Panc1 (cell line): ENCODE results near the gene RIC3. TPM values are rescaled to one million over a fixed set of nuclear protein-coding genes. Genes with fewer than 3 reads are reported as not detected.

Experiments
- ATAC-seq: fragments of 200-7000 bp; cut with Tn5 transposase; 2 replicates; pipeline ENCODE4 v1.9.1; 2020; ENCODE audit warnings: mild to moderate bottlenecking, moderate library complexity
- BruUV-seq: library from RNA; stranded (reverse); fragments of 400-500 nt; replicated peaks from 2 replicates; lab custom pipeline; 2021; lab: Mats Ljungman, UMichigan
- CTCF ChIA-PET: fragments of 300-600 bp; sonication (Branson Sonifier 250); formaldehyde crosslinking; loops from one replicate; lab custom pipeline; 2022; ENCODE audit warnings: antibody characterized with exemption; lab: Charles Lee
- POLR2A ChIA-PET: fragments of 300-600 bp; sonication (Branson Sonifier 250); formaldehyde crosslinking; loops from one replicate; lab custom pipeline; 2022; ENCODE audit warnings: antibody characterized with exemption; lab: Charles Lee
- DNase-seq: peaks from one replicate; pipeline ENCODE4 v3.0.0-alpha.2; 2010; ENCODE audit warnings: low read depth, low spot score
- H3K27ac ChIP-seq: 2 replicates; pipeline ENCODE4 v1.5.1; 2011; ENCODE audit warnings: mild to moderate bottlenecking, low read length, inconsistent platforms
- H3K27me3 ChIP-seq: fragments of 200-500 bp; sonication (Bioruptor generic); 2 replicates; pipeline ENCODE4 v1.6.0; 2014; ENCODE audit warnings: low read length, inconsistent platforms; ENCODE audit not compliant: control insufficient read depth, insufficient read depth
- H3K36me3 ChIP-seq: fragments of 200-500 bp; sonication (Bioruptor generic); 2 replicates; pipeline ENCODE4 v1.5.1; 2014; ENCODE audit warnings: inconsistent platforms, mild to moderate bottlenecking, low read length, moderate library complexity; ENCODE audit not compliant: control insufficient read depth, insufficient read depth
- H3K4me1 ChIP-seq: 2 replicates; pipeline ENCODE4 v1.5.1; 2011; ENCODE audit warnings: inconsistent platforms, mild to moderate bottlenecking, low read length, moderate library complexity; ENCODE audit not compliant: control insufficient read depth, insufficient read depth
- H3K4me3 ChIP-seq, 2 experiments: 2 replicates each; pipeline ENCODE4 v1.5.1; 2011 to 2012; ENCODE audit warnings: low read depth in 2 of 2, low read length in 2 of 2, mild to moderate bottlenecking in 2 of 2, inconsistent platforms in 1 of 2, moderate library complexity in 1 of 2
- H3K9me3 ChIP-seq: fragments of 200-500 bp; sonication (Bioruptor generic); 2 replicates; pipeline ENCODE4 v1.5.1; 2014; ENCODE audit warnings: low read depth, mild to moderate bottlenecking, inconsistent platforms, low read length, moderate library complexity; ENCODE audit not compliant: control insufficient read depth, insufficient read depth
- POLR2AphosphoS5 ChIP-seq: IDR thresholded peaks from 2 replicates; pipeline ENCODE4 v1.6.1; 2012; ENCODE audit warnings: mild to moderate bottlenecking, low read depth, low read length, moderate library complexity
- REST ChIP-seq, 2 experiments: IDR thresholded peaks; 2 replicates each; pipeline ENCODE4 v1.6.1; 2011 to 2012; ENCODE audit warnings: low read depth in 2 of 2, control low read depth in 1 of 2, low read length in 1 of 2, mild to moderate bottlenecking in 1 of 2, moderate library complexity in 1 of 2; ENCODE audit not compliant: insufficient read depth in 1 of 2
- SIN3A ChIP-seq: IDR thresholded peaks from 2 replicates; pipeline ENCODE4 v1.6.1; 2012; ENCODE audit warnings: low read depth, mild to moderate bottlenecking, low read length, moderate library complexity, borderline replicate concordance; ENCODE audit not compliant: insufficient read depth
- TCF7L2 ChIP-seq: IDR thresholded peaks from 2 replicates; pipeline ENCODE4 v1.6.1; 2011; ENCODE audit warnings: mild to moderate bottlenecking, low read depth, low read length, inconsistent platforms
- in situ Hi-C: cut with HindIII; loops from 2 replicates; pipeline ENCODE4 v1.10.0; 2016; ENCODE audit warnings: low sequenced_read_pairs, low pct_unique_long_range_greater_than_20kb
- intact Hi-C: fragments of 100-400 bp; cut with micrococcal nuclease; formaldehyde crosslinking; loops from one replicate; pipeline ENCODE4 v1.10.0; 2022; ENCODE audit not compliant: unreplicated experiment
- total RNA-seq: library from RNA; stranded (reverse); gene quantifications from one replicate; pipeline ENCODE4 v1.2.1, GENCODE V29; 2021; ENCODE audit not compliant: unreplicated experiment
- TF ChIP-seq, protein P1 (sequence below): fragments of 450-650 bp; IDR thresholded peaks from 2 replicates; pipeline ENCODE4 v1.5.1; 2017; ENCODE audit warnings: mild to moderate bottlenecking

Gene RIC3
- total RNA-seq, 1 experiment from 2014 or later, result 4.2 TPM

GRCh38 chr11:8061555-8062428, 107.0 kb downstream of the RIC3 start:
- Histone ChIP-seq H3K27me3 (no peaks in the 10 kb centered on the region), H3K4me3 (no peak overlapping the region), H3K9me3 (no peaks in the 10 kb centered on the region), H3K36me3 (no peaks in the 10 kb centered on the region), H3K27ac (no peak overlapping the region), H3K4me1 (no peaks in the 10 kb centered on the region)
- BruUV-seq, result no TSS peak
- ChIA-PET POLR2A (no interaction called here), CTCF (no interaction called here)
- TF ChIP-seq, protein P1, sequence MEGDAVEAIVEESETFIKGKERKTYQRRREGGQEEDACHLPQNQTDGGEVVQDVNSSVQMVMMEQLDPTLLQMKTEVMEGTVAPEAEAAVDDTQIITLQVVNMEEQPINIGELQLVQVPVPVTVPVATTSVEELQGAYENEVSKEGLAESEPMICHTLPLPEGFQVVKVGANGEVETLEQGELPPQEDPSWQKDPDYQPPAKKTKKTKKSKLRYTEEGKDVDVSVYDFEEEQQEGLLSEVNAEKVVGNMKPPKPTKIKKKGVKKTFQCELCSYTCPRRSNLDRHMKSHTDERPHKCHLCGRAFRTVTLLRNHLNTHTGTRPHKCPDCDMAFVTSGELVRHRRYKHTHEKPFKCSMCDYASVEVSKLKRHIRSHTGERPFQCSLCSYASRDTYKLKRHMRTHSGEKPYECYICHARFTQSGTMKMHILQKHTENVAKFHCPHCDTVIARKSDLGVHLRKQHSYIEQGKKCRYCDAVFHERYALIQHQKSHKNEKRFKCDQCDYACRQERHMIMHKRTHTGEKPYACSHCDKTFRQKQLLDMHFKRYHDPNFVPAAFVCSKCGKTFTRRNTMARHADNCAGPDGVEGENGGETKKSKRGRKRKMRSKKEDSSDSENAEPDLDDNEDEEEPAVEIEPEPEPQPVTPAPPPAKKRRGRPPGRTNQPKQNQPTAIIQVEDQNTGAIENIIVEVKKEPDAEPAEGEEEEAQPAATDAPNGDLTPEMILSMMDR, result no peak
- TF ChIP-seq SIN3A (no peak), TCF7L2 (no peak), REST (IDR thresholded peaks at IDR 0.05; ENCODE audit: insufficient read depth in 1 of 2, low read depth in 2 of 2, low read length in 1 of 2) (no peak), POLR2AphosphoS5 (no peak)
- DNase-seq (no peak), ATAC-seq (no peak)
- intact Hi-C loops, result no loop called here
- in situ Hi-C loops, result no loop called here

GRCh38 chr11:8060801-8061554, 107.8 kb downstream of the RIC3 start:
- H3K4me3 ChIP-seq, result no peak overlapping the region
- no TSS peak for BruUV-seq
- no peak for TF ChIP-seq SIN3A
- TF ChIP-seq, protein P1, result no peak
- TF ChIP-seq TCF7L2, result no peak
- no peak for TF ChIP-seq POLR2AphosphoS5
- no peak for TF ChIP-seq REST (IDR thresholded peaks at IDR 0.05; ENCODE audit: insufficient read depth in 1 of 2, low read depth in 2 of 2, low read length in 1 of 2)
- no peak for DNase-seq
- no peaks in the 10 kb centered on the region for H3K4me1 ChIP-seq
- ATAC-seq, result no peak
- H3K36me3 ChIP-seq, result no peaks in the 10 kb centered on the region
- H3K27me3 ChIP-seq, result no peaks in the 10 kb centered on the region
- no peak overlapping the region for H3K27ac ChIP-seq
- intact Hi-C loops (no loop called here), in situ Hi-C loops (no loop called here)
- ChIA-PET POLR2A (no interaction called here), CTCF (no interaction called here)
- H3K9me3 ChIP-seq, result no peaks in the 10 kb centered on the region
